Measurements from ENCODE around the gene ALDH3B1.
"Not testable (repeated sequence)": the region's sequence is repeated elsewhere in the genome, so short reads cannot be mapped to it uniquely, and the experiment has no call there.

Gene ALDH3B1

GRCh38 chr11:68010090-68011041 lies at the start of gene ALDH3B1:
Gene ALDH3B1, plus strand, starts transcription at chr11:68010327. Its CDS starts 4,971 bp downstream, at chr11:68015298.
- TF ChIP-seq TCF4 (CRISPR knock-in tag; IDR thresholded peaks at IDR 0.05; ENCODE audit: borderline replicate concordance), result no peak
- peak; percentile 67; the same call in 1 of the 2 replicates for TF ChIP-seq CSDC2 (CRISPR knock-in tag; IDR thresholded peaks at IDR 0.05)
- no peak for TF ChIP-seq ARNTL (CRISPR knock-in tag; IDR thresholded peaks at IDR 0.05; ENCODE audit: borderline replicate concordance, low read depth)
- ATAC-seq, result peak; percentile 56

- ATAC-seq, result not testable (repeated sequence)
These were observed 46.9 kb upstream of the ALDH3B1 start for GRCh38 chr11:67963217-67963616.

- not testable (repeated sequence) for ATAC-seq
These were observed 46.2 kb upstream of the ALDH3B1 start for GRCh38 chr11:67963879-67964278.

- not testable (repeated sequence) for ATAC-seq
These were observed 45.4 kb upstream of the ALDH3B1 start for GRCh38 chr11:67964746-67965145.

- not testable (repeated sequence) for ATAC-seq
These were observed 44.2 kb upstream of the ALDH3B1 start for GRCh38 chr11:67965830-67966348.

GRCh38 chr11:67974746-67975145 lies 35.4 kb upstream of the ALDH3B1 start:
- ATAC-seq, result not testable (repeated sequence)

- not testable (repeated sequence) for ATAC-seq
These were observed 31.2 kb upstream of the ALDH3B1 start for GRCh38 chr11:67978766-67979418.

- not testable (repeated sequence) for ATAC-seq
These were observed 28.9 kb upstream of the ALDH3B1 start for GRCh38 chr11:67981226-67981625.

- ATAC-seq, result not testable (repeated sequence)
These were observed 27.8 kb upstream of the ALDH3B1 start for GRCh38 chr11:67982255-67982857.

GRCh38 chr11:67983951-67984350 lies 26.2 kb upstream of the ALDH3B1 start:
- no peak for ATAC-seq
- TF ChIP-seq CSRNP3 (CRISPR knock-in tag; IDR thresholded peaks at IDR 0.05) (no peak), POU6F1 (CRISPR knock-in tag; IDR thresholded peaks at IDR 0.05; ENCODE audit: borderline replicate concordance, low read depth) (no peak), BACH2 (CRISPR knock-in tag; IDR thresholded peaks at IDR 0.05; ENCODE audit: borderline replicate concordance) (no peak), ZC3H10 (CRISPR knock-in tag; IDR thresholded peaks at IDR 0.05) (no peak), ISL1 (CRISPR knock-in tag; IDR thresholded peaks at IDR 0.05) (no peak), PATZ1 (CRISPR knock-in tag; IDR thresholded peaks at IDR 0.05; ENCODE audit: borderline replicate concordance) (no peak; the same call in 1 of the 2 replicates), ESRRG (CRISPR knock-in tag; IDR thresholded peaks at IDR 0.05) (no peak), ZNF8 (CRISPR knock-in tag; IDR thresholded peaks at IDR 0.05) (no peak), ZFP30 (CRISPR knock-in tag; IDR thresholded peaks at IDR 0.05) (no peak), TSHZ2 (CRISPR knock-in tag; IDR thresholded peaks at IDR 0.05) (no peak), ZNF565 (CRISPR knock-in tag; conservative IDR thresholded peaks at IDR 0.05; ENCODE audit: low read depth) (no peak), ARNTL (CRISPR knock-in tag; IDR thresholded peaks at IDR 0.05; ENCODE audit: borderline replicate concordance, low read depth) (no peak), TOX (CRISPR knock-in tag; IDR thresholded peaks at IDR 0.05; ENCODE audit: borderline replicate concordance) (no peak), SNAI2 (CRISPR knock-in tag; IDR thresholded peaks at IDR 0.05) (no peak)
